GM12891 (cell line): Measurements from ENCODE around the gene SMAP1.

Experiments
- POLR2AphosphoS5 ChIP-seq: IDR thresholded peaks from 2 replicates; pipeline ENCODE4 v1.6.1; 2011; ENCODE audit warnings: low read depth, low read length, control low read depth
- TAF1 ChIP-seq: IDR thresholded peaks from 2 replicates; pipeline ENCODE4 v1.6.1; 2011; ENCODE audit warnings: low read depth, low read length, control low read depth

- no peak for TF ChIP-seq TAF1
- TF ChIP-seq POLR2AphosphoS5 = no peak
Observed at GRCh38 chr6:70903665-70904452, 236.2 kb downstream of the SMAP1 start.
